Omental fat pad (tissue), 4 donors: Measurements from ENCODE around the gene CTIF. TPM values are rescaled to one million over a fixed set of nuclear protein-coding genes. Genes with fewer than 3 reads are reported as not detected.

Experiments
- ATAC-seq: fragments of 150-250 bp; one replicate; pipeline ENCODE4 v1.9.1; 2016; ENCODE audit warnings: mild to moderate bottlenecking, moderate library complexity; ENCODE audit not compliant: low FRiP score
- DNase-seq: peaks from one replicate; pipeline ENCODE4 v3.0.0-alpha.2; 2019; ENCODE audit warnings: low spot score
- total RNA-seq, 4 donors: library from RNA; depleted of rRNA; stranded (reverse); fragments of >200 nt; gene quantifications; one replicate each; pipeline ENCODE4 v1.1.0, GENCODE V29; 2016
- TF ChIP-seq, protein P1 (sequence below), 3 donors: fragments of 450-650 bp; IDR thresholded peaks; one replicate each; pipeline ENCODE4 v1.5.1; 2016 to 2017; ENCODE audit warnings: antibody characterized with exemption in 3 of 3, mild to moderate bottlenecking in 3 of 3, moderate library complexity in 2 of 3

Gene CTIF
- total RNA-seq, 4 donors from 2014 or later: 57.5 to 94.0 (median 72.4) TPM

DNA sequence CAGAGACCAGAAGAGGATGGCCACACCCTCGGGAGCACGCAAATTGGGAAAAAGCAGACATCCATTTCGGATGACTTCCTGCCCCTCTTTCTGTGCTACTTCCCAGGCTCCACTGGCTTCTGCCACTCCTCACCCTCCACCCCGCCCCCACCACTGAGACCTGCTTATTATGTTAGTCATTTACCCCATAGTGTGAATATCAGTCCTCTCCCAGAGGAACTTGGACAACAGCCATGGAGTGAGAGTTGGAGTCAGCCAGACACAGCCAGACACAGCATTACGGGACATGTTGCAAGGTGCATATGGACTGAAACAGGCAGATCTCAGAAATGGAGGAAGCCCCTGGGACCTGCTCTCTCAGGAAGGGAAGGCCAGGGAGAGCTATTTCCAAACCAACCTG, 51.8 kb downstream of the CTIF start:
- TF ChIP-seq, protein P1, sequence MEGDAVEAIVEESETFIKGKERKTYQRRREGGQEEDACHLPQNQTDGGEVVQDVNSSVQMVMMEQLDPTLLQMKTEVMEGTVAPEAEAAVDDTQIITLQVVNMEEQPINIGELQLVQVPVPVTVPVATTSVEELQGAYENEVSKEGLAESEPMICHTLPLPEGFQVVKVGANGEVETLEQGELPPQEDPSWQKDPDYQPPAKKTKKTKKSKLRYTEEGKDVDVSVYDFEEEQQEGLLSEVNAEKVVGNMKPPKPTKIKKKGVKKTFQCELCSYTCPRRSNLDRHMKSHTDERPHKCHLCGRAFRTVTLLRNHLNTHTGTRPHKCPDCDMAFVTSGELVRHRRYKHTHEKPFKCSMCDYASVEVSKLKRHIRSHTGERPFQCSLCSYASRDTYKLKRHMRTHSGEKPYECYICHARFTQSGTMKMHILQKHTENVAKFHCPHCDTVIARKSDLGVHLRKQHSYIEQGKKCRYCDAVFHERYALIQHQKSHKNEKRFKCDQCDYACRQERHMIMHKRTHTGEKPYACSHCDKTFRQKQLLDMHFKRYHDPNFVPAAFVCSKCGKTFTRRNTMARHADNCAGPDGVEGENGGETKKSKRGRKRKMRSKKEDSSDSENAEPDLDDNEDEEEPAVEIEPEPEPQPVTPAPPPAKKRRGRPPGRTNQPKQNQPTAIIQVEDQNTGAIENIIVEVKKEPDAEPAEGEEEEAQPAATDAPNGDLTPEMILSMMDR (IDR thresholded peaks at IDR 0.05): no peak
- no peak for DNase-seq
- ATAC-seq: peak; percentile 26

DNA sequence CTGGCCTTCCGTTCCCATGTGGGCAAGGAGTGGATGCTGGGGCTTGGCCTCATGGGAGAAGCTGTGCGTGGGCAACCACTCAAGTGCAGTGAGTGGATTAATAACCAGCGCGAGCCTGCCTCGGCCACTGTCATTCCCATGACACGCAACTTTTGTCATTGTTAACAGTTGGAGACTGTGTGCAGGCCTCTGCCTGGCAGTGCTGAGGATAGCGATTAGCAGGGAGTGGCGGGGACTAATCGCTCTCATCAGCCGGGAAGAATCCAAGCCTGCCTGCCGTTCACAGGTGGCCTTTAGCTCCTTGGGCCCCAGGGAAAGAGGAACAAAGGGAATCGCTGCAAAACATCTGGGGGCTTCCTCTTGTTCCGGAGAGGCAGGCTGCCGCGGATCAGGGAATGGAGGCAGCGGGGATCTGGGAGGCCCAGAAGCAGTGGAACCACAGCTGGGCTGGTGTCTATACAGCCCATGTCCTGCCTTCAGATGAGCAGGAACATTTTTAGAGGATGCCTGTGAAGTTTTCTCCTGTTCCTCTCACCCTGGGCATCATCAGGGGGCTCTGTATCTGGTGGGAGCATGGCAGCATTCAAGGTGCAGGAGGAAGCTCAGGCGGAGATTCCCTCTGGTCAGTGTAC, 53.8 kb downstream of the CTIF start:
- DNase-seq (no peak), ATAC-seq (no peak)
- TF ChIP-seq, protein P1 (IDR thresholded peaks at IDR 0.05): no peak

DNA sequence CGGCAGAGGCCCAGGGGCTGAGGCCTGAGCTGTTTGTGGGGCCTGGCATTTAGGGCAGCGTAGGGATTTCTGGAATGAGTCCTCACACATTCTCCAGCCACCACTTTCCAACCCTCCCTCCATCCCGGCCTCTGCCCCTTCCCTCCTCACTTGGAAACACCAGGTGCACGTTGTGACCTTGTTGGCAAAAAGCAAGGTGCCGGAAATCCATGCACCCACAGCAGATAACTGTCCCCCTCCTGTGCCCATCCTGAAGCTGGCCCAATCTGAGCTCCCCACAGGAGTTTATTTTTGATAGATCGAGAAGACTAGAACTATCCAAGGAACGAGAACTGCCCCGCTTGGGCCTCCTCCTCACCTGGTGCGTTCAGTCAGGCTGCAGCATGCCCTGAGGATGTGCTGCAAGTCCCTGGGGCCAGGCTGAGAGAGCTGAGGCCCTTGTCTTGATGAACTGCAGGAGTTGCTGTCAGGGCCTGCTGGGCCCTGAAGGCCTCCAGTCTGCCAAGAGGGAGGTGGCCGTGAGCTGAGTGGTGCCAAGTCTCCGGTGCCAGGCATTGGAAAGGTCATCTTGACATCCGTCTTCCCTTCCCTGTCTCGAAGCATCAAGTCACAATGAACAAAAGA, 55.8 kb downstream of the CTIF start:
- no peak for ATAC-seq
- TF ChIP-seq, protein P1 (IDR thresholded peaks at IDR 0.05): no peak
- DNase-seq: no peak

DNA sequence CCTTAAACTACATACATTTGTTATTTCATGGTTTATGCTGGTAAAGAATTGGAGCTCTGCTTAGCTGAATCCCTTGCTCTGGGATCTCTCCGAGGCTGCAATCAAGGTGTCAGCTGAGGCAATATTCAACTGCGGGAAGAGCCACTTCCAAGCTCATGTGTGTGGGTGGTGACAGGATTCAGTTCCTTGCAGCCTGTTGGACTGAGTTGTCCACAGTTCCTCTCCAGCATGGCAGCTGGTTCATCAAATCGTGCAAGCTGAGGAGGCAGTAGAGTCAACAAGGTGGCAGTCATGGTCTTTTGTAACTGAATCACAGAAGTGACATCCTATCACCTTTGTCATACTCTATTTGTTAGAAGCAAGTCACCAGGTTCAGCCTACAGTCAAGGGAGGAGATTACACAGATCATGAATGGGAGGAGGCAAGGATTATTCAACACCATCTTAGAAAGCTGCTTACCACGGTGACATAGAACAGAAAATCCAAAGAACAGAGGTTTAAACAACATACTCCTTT, 56.9 kb downstream of the CTIF start:
- DNase-seq (no peak), ATAC-seq (no peak)
- TF ChIP-seq, protein P1 (IDR thresholded peaks at IDR 0.05): no peak

DNA sequence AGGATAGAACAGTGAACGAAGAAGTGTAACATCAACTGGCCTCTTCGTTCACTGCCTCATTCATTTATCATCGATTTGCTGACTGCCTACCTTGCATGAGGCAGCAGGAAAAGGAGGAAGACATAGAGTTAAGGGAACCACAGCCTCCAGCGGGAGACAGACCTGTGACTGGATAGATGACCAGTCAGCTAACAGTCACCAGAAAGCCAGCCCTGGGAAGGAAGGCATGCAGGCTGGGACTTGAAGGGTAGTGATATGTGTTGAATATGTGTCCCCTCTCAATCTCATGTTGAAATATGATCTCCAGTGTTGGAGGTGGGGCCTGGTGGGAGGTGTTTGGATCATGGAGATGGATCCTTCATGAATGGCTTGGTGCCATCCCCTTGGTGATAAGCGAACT, 58.3 kb downstream of the CTIF start:
- ATAC-seq: no peak
- TF ChIP-seq, protein P1 (IDR thresholded peaks at IDR 0.05): no peak
- no peak for DNase-seq

DNA sequence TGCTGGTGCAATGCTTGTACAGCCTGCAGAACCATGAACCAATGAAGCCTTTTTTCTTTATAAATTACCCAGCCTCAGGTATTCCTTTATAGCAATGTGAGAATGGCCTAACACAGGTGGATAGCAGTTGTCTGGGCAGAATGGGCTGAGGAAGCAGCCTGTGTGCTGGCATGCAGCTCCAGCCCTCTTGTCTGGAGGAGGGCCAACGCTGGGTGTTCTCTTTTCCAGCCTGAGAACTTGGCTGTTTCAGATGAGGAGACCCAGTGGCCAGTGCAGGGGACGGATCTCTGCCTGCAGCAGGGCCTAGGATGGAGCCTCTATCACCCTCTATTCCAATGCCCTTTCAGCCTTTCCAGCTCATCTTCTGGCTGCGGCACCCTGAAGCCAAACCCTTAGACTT, 58.8 kb downstream of the CTIF start:
- DNase-seq (no peak), ATAC-seq (no peak)
- TF ChIP-seq, protein P1 (IDR thresholded peaks at IDR 0.05): no peak

DNA sequence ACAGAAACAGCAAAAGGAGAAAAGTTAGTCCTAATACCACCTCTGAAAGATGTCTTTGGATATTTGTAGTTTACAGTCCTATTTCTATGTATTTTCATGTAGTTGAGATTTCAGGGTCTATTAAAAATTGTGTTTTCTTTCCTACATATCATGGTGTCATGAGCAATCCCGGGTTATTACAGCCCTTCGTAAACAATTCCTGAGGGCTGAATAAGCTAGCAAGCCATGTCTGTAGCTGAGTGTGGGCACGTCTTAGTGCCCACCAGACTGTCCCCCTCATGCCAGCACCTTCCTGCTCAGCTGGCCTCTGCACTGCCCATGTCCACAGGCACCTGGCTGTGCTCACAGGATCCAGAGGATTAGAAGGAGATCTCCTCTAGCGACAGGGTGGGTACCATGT, 60.6 kb downstream of the CTIF start:
- TF ChIP-seq, protein P1 (IDR thresholded peaks at IDR 0.05): no peak
- DNase-seq: no peak

More for the DNA sequence above, 60.6 kb downstream of the CTIF start:
- no peak for ATAC-seq
